DOHH2 (cell line): Measurements from ENCODE around the gene TEDC2.

Source experiments
- H3F3A ChIP-seq: fragments of 200-600 bp; sonication (generic), shearing (Covaris generic); 2 replicates; pipeline ENCODE4 v1.6.0; 2016; ENCODE audit warnings: antibody characterized with exemption, mild to moderate bottlenecking; ENCODE audit not compliant: control insufficient read depth, insufficient read depth
- H3K27ac ChIP-seq: fragments of 200-600 bp; sonication (generic); 2 replicates; pipeline ENCODE4 v1.5.1; 2014; ENCODE audit warnings: low read depth, mild to moderate bottlenecking, low read length, moderate library complexity
- H3K27me3 ChIP-seq: fragments of 200-600 bp; sonication (generic); 2 replicates; pipeline ENCODE4 v1.6.1; 2014; ENCODE audit warnings: mild to moderate bottlenecking, low read length, mixed read lengths; ENCODE audit not compliant: control insufficient read depth
- H3K36me3 ChIP-seq: fragments of 200-600 bp; sonication (generic); 2 replicates; pipeline ENCODE4 v1.6.1; 2014; ENCODE audit warnings: mild to moderate bottlenecking, low read length, moderate library complexity, mixed read lengths; ENCODE audit not compliant: control insufficient read depth
- H3K4me1 ChIP-seq: fragments of 200-600 bp; sonication (generic); 2 replicates; pipeline ENCODE4 v1.6.1; 2014; ENCODE audit warnings: mild to moderate bottlenecking, low read length, mixed read lengths; ENCODE audit not compliant: control insufficient read depth
- H3K4me2 ChIP-seq: fragments of 200-600 bp; sonication (generic); 2 replicates; pipeline ENCODE4 v1.6.0; 2014; ENCODE audit warnings: mild to moderate bottlenecking, low read length, moderate library complexity
- H3K4me3 ChIP-seq: fragments of 200-600 bp; sonication (generic); 2 replicates; pipeline ENCODE4 v1.5.1; 2014; ENCODE audit warnings: mild to moderate bottlenecking, low read length, mixed read lengths
- H3K79me2 ChIP-seq: fragments of 200-600 bp; sonication (generic); 2 replicates; pipeline ENCODE4 v1.6.1; 2014; ENCODE audit warnings: mild to moderate bottlenecking, low read length, mixed read lengths; ENCODE audit not compliant: control insufficient read depth
- H3K9me2 ChIP-seq: fragments of 200-600 bp; sonication (generic); replicated peaks from 2 replicates; pipeline ENCODE4 v1.6.1; 2014; ENCODE audit warnings: mild to moderate bottlenecking, low read length, mixed read lengths; ENCODE audit not compliant: control insufficient read depth
- H3K9me3 ChIP-seq: fragments of 200-600 bp; sonication (generic); 2 replicates; pipeline ENCODE4 v1.6.1; 2014; ENCODE audit warnings: antibody characterized with exemption, low read length, mixed read lengths; ENCODE audit not compliant: control insufficient read depth, insufficient read depth
- H4K20me1 ChIP-seq: fragments of 200-600 bp; sonication (generic); 2 replicates; pipeline ENCODE4 v1.6.0; 2014; ENCODE audit warnings: low read depth, mild to moderate bottlenecking, antibody characterized with exemption, low read length, moderate library complexity; ENCODE audit not compliant: control insufficient read depth, insufficient read depth
- CTCF ChIP-seq: fragments of 200-600 bp; sonication (generic); IDR thresholded peaks from one replicate; pipeline ENCODE4 v1.5.1; 2014; ENCODE audit warnings: antibody characterized with exemption, mild to moderate bottlenecking, low read depth, low read length; ENCODE audit not compliant: poor library complexity, severe bottlenecking
- EZH2phosphoT487 ChIP-seq: fragments of 200-600 bp; sonication (generic); IDR thresholded peaks from 2 replicates; pipeline ENCODE4 v1.6.1; 2017; ENCODE audit warnings: borderline replicate concordance, mild to moderate bottlenecking, antibody characterized with exemption, low read length, moderate library complexity, mixed read lengths

TEDC2 gene

GRCh38 chr16:2449118-2449517 is 10.8 kb upstream of the TEDC2 start:
- Histone ChIP-seq H3K79me2 (peaks cover 7% of the 10 kb centered on the region; the same call in 1 of the 2 replicates), H3K4me3 (no peak overlapping the region), H3K4me2 (no peak overlapping the region), H3K9me3 (no peaks in the 10 kb centered on the region), H3K27ac (no peak overlapping the region), H3K9me2 (no peaks in the 10 kb centered on the region), H3K4me1 (no peaks in the 10 kb centered on the region), H4K20me1 (no peaks in the 10 kb centered on the region), H3K27me3 (no peaks in the 10 kb centered on the region), H3K36me3 (peaks cover 90% of the 10 kb centered on the region), H3F3A (no peaks in the 10 kb centered on the region)
- TF ChIP-seq EZH2phosphoT487 (no peak), CTCF (no peak)

GRCh38 chr16:2450535-2450934 is 9.4 kb upstream of the TEDC2 start:
- H3K79me2 ChIP-seq = peaks cover 7% of the 10 kb centered on the region; the same call in 1 of the 2 replicates
- H3K9me3 ChIP-seq = no peaks in the 10 kb centered on the region
- H3K27ac ChIP-seq = no peak overlapping the region
- TF ChIP-seq EZH2phosphoT487 (no peak), CTCF (no peak)
- no peaks in the 10 kb centered on the region for H3K4me1 ChIP-seq
- H4K20me1 ChIP-seq = no peaks in the 10 kb centered on the region
- no peak overlapping the region for H3K4me2 ChIP-seq
- no peaks in the 10 kb centered on the region for H3K9me2 ChIP-seq
- no peaks in the 10 kb centered on the region for H3F3A ChIP-seq
- H3K36me3 ChIP-seq = peaks cover 91% of the 10 kb centered on the region
- H3K27me3 ChIP-seq = no peaks in the 10 kb centered on the region
- no peak overlapping the region for H3K4me3 ChIP-seq

GRCh38 chr16:2450975-2451381 is 8.9 kb upstream of the TEDC2 start:
- no peak for TF ChIP-seq EZH2phosphoT487
- TF ChIP-seq CTCF = no peak
- H3K9me2 ChIP-seq = no peaks in the 10 kb centered on the region
- no peak overlapping the region for H3K4me2 ChIP-seq
- no peaks in the 10 kb centered on the region for H3K9me3 ChIP-seq
- no peaks in the 10 kb centered on the region for H3K27me3 ChIP-seq
- H3K4me3 ChIP-seq = no peak overlapping the region
- H3F3A ChIP-seq = no peaks in the 10 kb centered on the region; the same call in 1 of the 2 replicates
- H3K27ac ChIP-seq = no peak overlapping the region
- no peaks in the 10 kb centered on the region for H4K20me1 ChIP-seq
- H3K36me3 ChIP-seq = peaks cover 93% of the 10 kb centered on the region
- H3K4me1 ChIP-seq = no peaks in the 10 kb centered on the region
- H3K79me2 ChIP-seq = peaks cover 7% of the 10 kb centered on the region; the same call in 1 of the 2 replicates
